Measurements from ENCODE around the gene PDE4D. TPM values are rescaled to one million over a fixed set of nuclear protein-coding genes. Genes with fewer than 3 reads are reported as not detected.

Gene PDE4D
- total RNA-seq, 2 experiments from 2014 or later = 164 to 175 TPM

DNA sequence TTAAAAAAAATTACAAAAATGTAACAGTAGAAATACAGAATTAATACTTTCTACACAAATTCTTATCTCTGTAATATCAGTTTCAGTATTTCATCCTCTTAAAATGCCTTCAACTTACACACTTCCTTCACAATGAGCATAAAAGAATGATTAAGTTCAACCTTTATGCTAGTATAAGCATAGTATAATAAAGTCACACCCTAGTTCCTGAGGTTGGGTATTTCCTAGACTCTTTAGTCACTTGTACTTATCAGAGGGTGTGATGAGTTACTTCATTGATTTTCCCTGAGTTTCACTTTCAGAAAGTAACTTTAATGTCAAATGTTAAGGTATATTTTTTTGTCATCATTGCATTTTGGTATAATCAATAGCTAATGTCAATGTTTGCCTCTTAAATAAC lies 302.4 kb downstream of the PDE4D start:
- ChIA-PET CTCF (no interaction called here), POLR2A (no interaction called here)
- Mint-ChIP-seq H3K9me3 (no peaks in the 10 kb centered on the region), H3K36me3 (ENCODE audit: low read depth) (no peaks in the 10 kb centered on the region), H3K27me3 (peaks cover 14% of the 10 kb centered on the region), H3K27ac (no peak overlapping the region), H3K4me1 (ENCODE audit: low read depth) (no peaks in the 10 kb centered on the region), H3K4me3 (no peak overlapping the region)
- Histone ChIP-seq H3K4me3 (ENCODE audit: low read length) (no peak overlapping the region), H3K27ac (ENCODE audit: low read depth in 1 of 2, low read length in 2 of 2) (no peak overlapping the region), H3K4me1 (ENCODE audit: insufficient read depth, low read length) (no peaks in the 10 kb centered on the region), H3K36me3 (ENCODE audit: insufficient read depth, low read length) (no peaks in the 10 kb centered on the region), H3K9me3 (ENCODE audit: control insufficient read depth in 1 of 2, insufficient read depth in 1 of 2, low read length in 2 of 2) (no peaks in the 10 kb centered on the region), H3K27me3 (ENCODE audit: control insufficient read depth in 1 of 2, insufficient read depth in 2 of 2, low read length in 2 of 2) (no peaks in the 10 kb centered on the region)
- intact Hi-C loops (cut with DNase I, micrococcal nuclease) = no loop called here
- peak in 2 of 14 experiments; percentile 4 to 8 for DNase-seq
- TF ChIP-seq, protein P1, sequence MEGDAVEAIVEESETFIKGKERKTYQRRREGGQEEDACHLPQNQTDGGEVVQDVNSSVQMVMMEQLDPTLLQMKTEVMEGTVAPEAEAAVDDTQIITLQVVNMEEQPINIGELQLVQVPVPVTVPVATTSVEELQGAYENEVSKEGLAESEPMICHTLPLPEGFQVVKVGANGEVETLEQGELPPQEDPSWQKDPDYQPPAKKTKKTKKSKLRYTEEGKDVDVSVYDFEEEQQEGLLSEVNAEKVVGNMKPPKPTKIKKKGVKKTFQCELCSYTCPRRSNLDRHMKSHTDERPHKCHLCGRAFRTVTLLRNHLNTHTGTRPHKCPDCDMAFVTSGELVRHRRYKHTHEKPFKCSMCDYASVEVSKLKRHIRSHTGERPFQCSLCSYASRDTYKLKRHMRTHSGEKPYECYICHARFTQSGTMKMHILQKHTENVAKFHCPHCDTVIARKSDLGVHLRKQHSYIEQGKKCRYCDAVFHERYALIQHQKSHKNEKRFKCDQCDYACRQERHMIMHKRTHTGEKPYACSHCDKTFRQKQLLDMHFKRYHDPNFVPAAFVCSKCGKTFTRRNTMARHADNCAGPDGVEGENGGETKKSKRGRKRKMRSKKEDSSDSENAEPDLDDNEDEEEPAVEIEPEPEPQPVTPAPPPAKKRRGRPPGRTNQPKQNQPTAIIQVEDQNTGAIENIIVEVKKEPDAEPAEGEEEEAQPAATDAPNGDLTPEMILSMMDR (IDR thresholded peaks at IDR 0.05) = no peak
- no peak for ATAC-seq (ENCODE audit: poor library complexity)

DNA sequence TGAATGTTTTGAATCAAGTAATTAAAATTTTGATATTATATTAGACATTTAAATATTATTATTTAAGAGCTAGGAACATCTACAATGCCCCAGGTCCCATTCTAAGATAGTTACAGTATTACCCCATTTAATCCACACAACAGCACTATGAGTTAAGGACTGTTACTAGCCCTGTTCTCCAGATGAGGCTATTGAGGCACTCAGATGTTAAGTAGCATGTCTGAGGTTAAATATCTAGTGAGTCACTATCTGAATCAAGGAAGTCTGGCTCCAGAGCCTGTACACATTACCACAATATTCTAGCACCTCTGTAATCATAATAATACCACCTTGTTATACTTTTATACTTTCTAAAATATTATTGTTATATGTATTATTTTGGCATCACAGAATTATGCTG lies 304.6 kb downstream of the PDE4D start:
- no peak overlapping the region for H3K4me3 ChIP-seq (ENCODE audit: low read length)
- H3K4me1 ChIP-seq (ENCODE audit: insufficient read depth, low read length) = no peaks in the 10 kb centered on the region
- POLR2A ChIA-PET = no interaction called here
- DNase-seq = no peak
- no peak overlapping the region for H3K27ac ChIP-seq (ENCODE audit: low read depth in 1 of 2, low read length in 2 of 2)
- Mint-ChIP-seq H3K4me3 (no peak overlapping the region), H3K27ac (no peak overlapping the region), H3K4me1 (ENCODE audit: low read depth) (no peaks in the 10 kb centered on the region), H3K27me3 (peaks cover 21% of the 10 kb centered on the region), H3K36me3 (ENCODE audit: low read depth) (no peaks in the 10 kb centered on the region), H3K9me3 (no peaks in the 10 kb centered on the region)
- no peaks in the 10 kb centered on the region for H3K27me3 ChIP-seq (ENCODE audit: control insufficient read depth in 1 of 2, insufficient read depth in 2 of 2, low read length in 2 of 2)
- CTCF ChIA-PET = no interaction called here
- TF ChIP-seq, protein P1 (IDR thresholded peaks at IDR 0.05) = no peak
- H3K9me3 ChIP-seq (ENCODE audit: control insufficient read depth in 1 of 2, insufficient read depth in 1 of 2, low read length in 2 of 2) = no peaks in the 10 kb centered on the region
- H3K36me3 ChIP-seq (ENCODE audit: insufficient read depth, low read length) = no peaks in the 10 kb centered on the region
- ATAC-seq (ENCODE audit: poor library complexity) = no peak
- intact Hi-C loops (cut with DNase I, micrococcal nuclease) = no loop called here

DNA sequence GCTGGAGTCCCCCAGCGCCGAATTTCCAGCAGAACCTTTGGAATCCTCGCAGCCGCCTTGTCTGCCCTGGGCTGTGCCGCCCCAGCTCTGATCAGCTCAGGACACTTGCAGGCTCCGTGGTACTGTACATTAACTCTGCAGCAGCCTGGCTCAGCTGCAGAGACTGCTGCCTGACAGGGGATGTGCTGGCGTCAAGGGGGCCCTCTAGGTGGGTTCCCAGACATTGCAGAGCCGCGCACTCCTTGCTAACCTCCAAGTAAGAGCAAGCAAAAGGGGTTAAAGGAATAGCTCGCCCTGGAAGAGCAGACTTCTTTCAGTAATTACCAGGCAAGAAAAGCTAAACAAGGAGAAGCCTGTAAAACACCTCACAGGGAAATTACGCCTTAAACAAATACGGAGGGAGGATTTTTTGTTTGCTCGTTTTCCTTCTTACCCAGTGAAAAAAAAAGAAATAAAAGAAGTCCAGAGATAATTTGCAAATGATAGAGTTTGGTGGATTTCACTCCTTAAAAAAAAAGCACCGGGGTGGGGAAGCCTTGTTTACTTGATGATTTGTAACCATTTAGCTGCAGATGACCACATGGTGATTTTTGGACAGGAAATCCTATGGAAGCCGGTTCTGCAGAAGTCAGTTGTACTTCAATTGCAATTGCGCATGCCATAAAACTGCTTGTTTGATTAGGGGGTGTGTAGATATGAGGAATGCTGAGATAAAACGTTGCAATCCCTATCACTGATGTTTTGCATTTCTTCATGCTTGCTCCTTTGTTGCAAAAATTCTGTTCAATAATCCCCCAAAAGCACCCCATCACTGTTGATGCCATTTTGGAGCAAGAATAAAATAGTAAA lies 305.8 kb downstream of the PDE4D start:
- CTCF ChIA-PET = no interaction called here
- no peak for DNase-seq
- Histone ChIP-seq H3K27me3 (ENCODE audit: control insufficient read depth in 1 of 2, insufficient read depth in 2 of 2, low read length in 2 of 2) (no peaks in the 10 kb centered on the region), H3K4me3 (ENCODE audit: low read length) (no peak overlapping the region), H3K36me3 (ENCODE audit: insufficient read depth, low read length) (no peaks in the 10 kb centered on the region), H3K27ac (ENCODE audit: low read depth in 1 of 2, low read length in 2 of 2) (no peak overlapping the region), H3K9me3 (ENCODE audit: control insufficient read depth in 1 of 2, insufficient read depth in 1 of 2, low read length in 2 of 2) (no peaks in the 10 kb centered on the region), H3K4me1 (ENCODE audit: insufficient read depth, low read length) (no peaks in the 10 kb centered on the region)
- Mint-ChIP-seq H3K9me3 (no peaks in the 10 kb centered on the region), H3K4me1 (ENCODE audit: low read depth) (no peaks in the 10 kb centered on the region), H3K27ac (no peak overlapping the region), H3K27me3 (peaks cover 22% of the 10 kb centered on the region), H3K4me3 (no peak overlapping the region), H3K36me3 (ENCODE audit: low read depth) (no peaks in the 10 kb centered on the region)
- POLR2A ChIA-PET = no interaction called here
- intact Hi-C loops (cut with DNase I, micrococcal nuclease) = no loop called here
- TF ChIP-seq, protein P1 (IDR thresholded peaks at IDR 0.05) = no peak
- no peak for ATAC-seq (ENCODE audit: poor library complexity)
